PC-3 (cell line): ENCODE data around the gene POLR2F. TPM values are rescaled to one million over a fixed set of nuclear protein-coding genes. Genes with fewer than 3 reads are reported as not detected.
"Not testable (repeated sequence)": the region's sequence is repeated elsewhere in the genome, so short reads cannot be mapped to it uniquely, and the experiment has no call there.

Experiments used
- ATAC-seq: fragments of 200-7000 bp; cut with Tn5 transposase; 2 replicates; pipeline ENCODE4 v1.9.1; 2020; ENCODE audit warnings: mild to moderate bottlenecking, moderate library complexity
- BruUV-seq: library from RNA; stranded (reverse); fragments of 400-500 nt; replicated peaks from 2 replicates; lab custom pipeline; 2021; lab: Mats Ljungman, UMichigan
- CTCF ChIA-PET: fragments of 300-600 bp; sonication (Branson Sonifier 250); formaldehyde crosslinking; loops from one replicate; lab custom pipeline; 2022; ENCODE audit warnings: antibody characterized with exemption; lab: Charles Lee
- POLR2A ChIA-PET: fragments of 300-600 bp; sonication (Branson Sonifier 250); formaldehyde crosslinking; loops from one replicate; lab custom pipeline; 2022; ENCODE audit warnings: antibody characterized with exemption; ENCODE audit not compliant: unreplicated experiment; lab: Charles Lee
- DNase-seq: peaks from one replicate; pipeline ENCODE4 v3.0.0-alpha.2; 2015
- H2AFZ ChIP-seq: fragments of 300-600 bp; sonication (generic); 2 replicates; pipeline ENCODE4 v1.6.0; 2016; ENCODE audit warnings: antibody characterized with exemption, low read length
- H3F3A ChIP-seq: fragments of 300-600 bp; sonication (generic); one replicate; pipeline ENCODE4 v1.6.0; 2017; ENCODE audit warnings: antibody characterized with exemption, low read length, control low read depth, mild to moderate bottlenecking; ENCODE audit not compliant: unreplicated experiment
- H3K27ac ChIP-seq: fragments of 300-600 bp; sonication (generic); 2 replicates; pipeline ENCODE4 v1.5.1; 2016; ENCODE audit warnings: mild to moderate bottlenecking, low read length
- H3K27me3 ChIP-seq: fragments of 300-600 bp; sonication (generic); 2 replicates; pipeline ENCODE4 v1.6.1; 2016; ENCODE audit warnings: low read length, mixed read lengths
- H3K36me3 ChIP-seq: fragments of 300-600 bp; sonication (generic); 2 replicates; pipeline ENCODE4 v1.6.1; 2016; ENCODE audit warnings: low read depth, mixed run types, low read length, mixed read lengths
- H3K4me1 ChIP-seq: fragments of 300-600 bp; sonication (generic); 2 replicates; pipeline ENCODE4 v1.5.1; 2016; ENCODE audit warnings: low read length; ENCODE audit not compliant: insufficient read depth
- H3K4me2 ChIP-seq: fragments of 300-600 bp; sonication (generic); 2 replicates; pipeline ENCODE4 v1.6.0; 2016; ENCODE audit warnings: low read length
- H3K4me3 ChIP-seq: fragments of 300-600 bp; sonication (generic); 2 replicates; pipeline ENCODE4 v1.5.1; 2016; ENCODE audit warnings: mild to moderate bottlenecking, low read length, mixed read lengths
- H3K79me2 ChIP-seq: fragments of 300-600 bp; sonication (generic); 2 replicates; pipeline ENCODE4 v1.6.1; 2017; ENCODE audit warnings: low read length, mixed read lengths
- H3K9ac ChIP-seq: fragments of 300-600 bp; sonication (generic); 2 replicates; pipeline ENCODE4 v1.6.0; 2016; ENCODE audit warnings: mild to moderate bottlenecking, low read length
- H3K9me2 ChIP-seq: fragments of 300-600 bp; sonication (generic); replicated peaks from 2 replicates; pipeline ENCODE4 v1.6.1; 2016; ENCODE audit warnings: mixed run types, low read length, mixed read lengths
- H3K9me3 ChIP-seq: fragments of 300-600 bp; sonication (generic); 2 replicates; pipeline ENCODE4 v1.6.1; 2016; ENCODE audit warnings: low read length, mixed read lengths
- H4K20me1 ChIP-seq: fragments of 300-600 bp; sonication (generic); 2 replicates; pipeline ENCODE4 v1.6.1; 2016; ENCODE audit warnings: low read length, mixed read lengths
- EZH2 ChIP-seq: fragments of 300-600 bp; sonication (generic); IDR thresholded peaks from one replicate; pipeline ENCODE4 v1.6.1; 2017; ENCODE audit warnings: antibody characterized with exemption, mild to moderate bottlenecking, low read length; ENCODE audit not compliant: unreplicated experiment
- EZH2phosphoT487 ChIP-seq: fragments of 300-600 bp; sonication (generic); IDR thresholded peaks from 2 replicates; pipeline ENCODE4 v1.6.1; 2018; ENCODE audit warnings: mild to moderate bottlenecking, antibody characterized with exemption, low read length, borderline replicate concordance
- intact Hi-C: fragments of 100-400 bp; cut with micrococcal nuclease; formaldehyde crosslinking; loops from 2 replicates; pipeline ENCODE4 v1.9.0; 2023
- total RNA-seq: library from RNA; depleted of rRNA; stranded (reverse); fragments of >200 nt; gene quantifications from 2 replicates; pipeline ENCODE4 v1.2.3, GENCODE V29; 2014
- TF ChIP-seq, protein P1 (sequence below): fragments of 300-600 bp; sonication (generic); conservative IDR thresholded peaks from 2 replicates; pipeline ENCODE4 v1.5.1; 2017; ENCODE audit warnings: antibody characterized with exemption, low read depth, mild to moderate bottlenecking, low read length

The POLR2F gene
- total RNA-seq, 1 experiment from 2014 or later: 177 TPM

DNA sequence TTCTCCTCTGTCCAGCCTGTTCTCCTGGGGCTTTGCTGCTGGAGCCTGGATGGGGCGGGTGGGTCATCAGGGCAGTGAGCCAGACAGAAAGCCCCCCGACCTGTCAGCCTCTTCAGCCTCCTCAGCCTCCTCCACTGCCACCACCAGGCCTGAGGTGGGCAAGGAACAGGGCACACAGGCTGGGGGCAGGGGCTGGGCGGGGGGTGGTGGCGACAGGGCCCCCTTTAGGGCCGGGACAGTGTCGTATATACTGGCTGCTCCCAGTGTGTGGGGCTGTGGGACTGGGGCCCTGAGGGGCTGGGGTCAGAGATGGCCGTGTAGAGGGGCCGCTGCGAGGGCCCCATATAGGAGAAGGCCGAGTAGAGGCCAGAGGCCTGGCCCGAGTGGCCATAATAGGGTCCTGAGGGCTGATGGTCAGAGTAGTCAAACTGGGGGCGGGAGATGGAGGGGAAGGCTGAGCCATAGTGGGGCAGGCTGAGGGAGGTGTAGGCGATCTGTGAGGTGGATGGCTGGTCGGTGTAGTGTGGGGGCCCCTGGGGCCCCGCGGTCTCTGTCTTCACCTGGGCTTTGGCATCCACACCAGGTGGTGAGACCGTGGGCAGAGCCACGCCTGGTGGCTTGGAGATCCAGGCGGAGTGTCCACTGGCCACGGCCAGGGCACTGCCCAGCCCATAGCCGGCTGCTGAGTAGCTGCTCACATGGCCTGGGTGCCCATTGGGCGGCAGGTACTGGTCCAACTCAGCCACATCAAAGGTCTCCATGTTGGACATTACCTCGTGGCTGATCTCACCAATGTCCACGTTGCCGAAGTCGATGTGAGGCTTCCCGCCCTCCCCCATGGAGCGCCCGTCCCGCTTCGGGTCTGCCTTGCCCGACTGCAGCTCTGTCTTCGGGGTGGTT, 20.0 kb downstream of the POLR2F start:
- no TSS peak for BruUV-seq
- TF ChIP-seq, protein P1, sequence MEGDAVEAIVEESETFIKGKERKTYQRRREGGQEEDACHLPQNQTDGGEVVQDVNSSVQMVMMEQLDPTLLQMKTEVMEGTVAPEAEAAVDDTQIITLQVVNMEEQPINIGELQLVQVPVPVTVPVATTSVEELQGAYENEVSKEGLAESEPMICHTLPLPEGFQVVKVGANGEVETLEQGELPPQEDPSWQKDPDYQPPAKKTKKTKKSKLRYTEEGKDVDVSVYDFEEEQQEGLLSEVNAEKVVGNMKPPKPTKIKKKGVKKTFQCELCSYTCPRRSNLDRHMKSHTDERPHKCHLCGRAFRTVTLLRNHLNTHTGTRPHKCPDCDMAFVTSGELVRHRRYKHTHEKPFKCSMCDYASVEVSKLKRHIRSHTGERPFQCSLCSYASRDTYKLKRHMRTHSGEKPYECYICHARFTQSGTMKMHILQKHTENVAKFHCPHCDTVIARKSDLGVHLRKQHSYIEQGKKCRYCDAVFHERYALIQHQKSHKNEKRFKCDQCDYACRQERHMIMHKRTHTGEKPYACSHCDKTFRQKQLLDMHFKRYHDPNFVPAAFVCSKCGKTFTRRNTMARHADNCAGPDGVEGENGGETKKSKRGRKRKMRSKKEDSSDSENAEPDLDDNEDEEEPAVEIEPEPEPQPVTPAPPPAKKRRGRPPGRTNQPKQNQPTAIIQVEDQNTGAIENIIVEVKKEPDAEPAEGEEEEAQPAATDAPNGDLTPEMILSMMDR: no peak
- no peak for TF ChIP-seq EZH2phosphoT487
- no peak for TF ChIP-seq EZH2

DNA sequence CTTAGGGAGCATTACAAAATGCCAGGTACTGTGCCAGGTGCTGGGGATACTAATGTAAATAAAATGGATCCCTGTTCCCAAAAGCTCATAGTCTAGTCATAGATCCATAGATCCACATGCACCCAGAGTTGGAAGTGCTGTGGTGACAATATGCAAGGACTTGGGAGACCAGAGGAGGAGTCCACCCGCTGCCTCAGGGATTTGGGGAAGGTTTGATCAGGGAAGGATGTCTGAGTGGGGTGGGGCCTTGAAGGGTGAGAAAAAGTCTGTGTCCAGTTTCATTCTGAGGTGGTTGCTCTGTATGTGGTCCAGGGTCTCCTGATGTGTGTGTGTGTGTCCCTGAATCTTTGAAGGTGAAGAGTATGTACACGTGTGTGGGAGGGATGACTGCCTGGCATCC, 21.7 kb downstream of the POLR2F start:
- Histone ChIP-seq H3K79me2 (no peaks in the 10 kb centered on the region), H3K27ac (no peak overlapping the region), H3K36me3 (no peaks in the 10 kb centered on the region), H4K20me1 (no peaks in the 10 kb centered on the region), H2AFZ (no peak overlapping the region), H3K9me2 (no peaks in the 10 kb centered on the region), H3F3A (no peaks in the 10 kb centered on the region), H3K9me3 (no peaks in the 10 kb centered on the region), H3K4me1 (no peaks in the 10 kb centered on the region), H3K9ac (no peak overlapping the region), H3K27me3 (no peaks in the 10 kb centered on the region), H3K4me3 (no peak overlapping the region), H3K4me2 (no peak overlapping the region)
- POLR2A ChIA-PET: no interaction called here
- intact Hi-C loops: no loop called here
- no TSS peak for BruUV-seq
- TF ChIP-seq, protein P1: no peak
- TF ChIP-seq EZH2phosphoT487 (no peak), EZH2 (no peak)
- DNase-seq (no peak), ATAC-seq (no peak)
- CTCF ChIA-PET: no interaction called here

More for the DNA sequence above, 20.0 kb downstream of the POLR2F start:
- Histone ChIP-seq H3K27ac (no peak overlapping the region), H3K9me2 (no peaks in the 10 kb centered on the region), H2AFZ (no peak overlapping the region), H3K4me1 (no peaks in the 10 kb centered on the region), H3K36me3 (no peaks in the 10 kb centered on the region), H3K27me3 (no peaks in the 10 kb centered on the region), H3K4me2 (no peak overlapping the region), H3K4me3 (no peak overlapping the region), H3F3A (no peaks in the 10 kb centered on the region), H4K20me1 (no peaks in the 10 kb centered on the region), H3K9ac (no peak overlapping the region), H3K9me3 (no peaks in the 10 kb centered on the region), H3K79me2 (no peaks in the 10 kb centered on the region)
- ATAC-seq: no peak
- ChIA-PET POLR2A (no interaction called here), CTCF (no interaction called here)
- intact Hi-C loops: no loop called here
- DNase-seq: no peak

DNA sequence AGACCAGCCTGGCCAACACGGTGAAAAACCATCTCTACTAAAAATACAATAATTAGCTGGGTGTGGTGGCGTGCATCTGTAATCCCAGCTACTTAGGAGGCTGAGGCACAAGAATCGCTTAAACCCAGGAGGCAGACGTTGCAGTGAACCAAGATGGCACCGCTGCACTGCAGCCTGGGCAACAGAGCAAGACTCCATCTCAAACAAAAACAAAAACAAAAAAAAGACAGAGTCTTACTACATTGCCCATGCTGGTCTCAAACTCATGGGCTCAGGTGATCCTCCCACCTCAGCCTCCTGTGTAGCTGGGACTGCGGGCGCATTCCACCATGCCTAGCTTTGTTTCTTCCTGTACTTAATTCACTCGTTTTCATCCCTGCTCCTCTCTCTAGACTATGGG, 22.5 kb downstream of the POLR2F start:
- H3K27ac ChIP-seq, H3K36me3 ChIP-seq, H3K79me2 ChIP-seq, H3K4me2 ChIP-seq, H3K9ac ChIP-seq, H3K27me3 ChIP-seq, BruUV-seq, H3K9me3 ChIP-seq, intact Hi-C loops, H3K4me1 ChIP-seq, H3K4me3 ChIP-seq, H2AFZ ChIP-seq, H3K9me2 ChIP-seq, CTCF ChIA-PET, ATAC-seq, H3F3A ChIP-seq, H4K20me1 ChIP-seq, DNase-seq: not testable (repeated sequence)
- POLR2A ChIA-PET: interaction anchor here (0.5 kb wide), 1 partner anchor 167 kb away, joined by 3 read pairs; no protein-coding TSS in a partner anchor
